NCI-H1930 (cell line): ENCODE results near the gene TES.
"Not testable (repeated sequence)": the region's sequence is repeated elsewhere in the genome, so short reads cannot be mapped to it uniquely, and the experiment has no call there.

Source experiments
- DNase-seq, 2 experiments: peaks; one replicate each; lab custom pipeline; 2025; lab: John Stamatoyannopoulos, UW

TES gene

DNA sequence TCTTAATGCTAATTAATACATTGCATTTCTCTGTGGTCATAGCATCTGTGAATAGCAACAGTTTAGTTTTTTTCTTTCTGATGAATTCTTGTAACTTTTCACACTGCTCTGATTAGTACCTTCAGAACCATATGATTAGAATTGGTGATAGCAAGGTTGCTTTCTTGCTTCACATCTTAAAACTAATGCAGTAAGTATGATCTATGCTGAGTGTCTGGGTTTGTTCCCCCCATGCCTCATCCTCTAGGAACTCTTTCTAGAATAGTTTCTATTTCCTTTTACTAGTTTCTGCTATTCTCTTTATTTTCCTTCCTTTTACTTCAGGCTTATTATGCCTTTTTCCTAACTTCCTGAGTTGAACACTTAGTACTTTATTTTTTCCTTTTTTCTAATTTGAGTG, 32.4 kb downstream of the TES start:
- no peak for DNase-seq

DNA sequence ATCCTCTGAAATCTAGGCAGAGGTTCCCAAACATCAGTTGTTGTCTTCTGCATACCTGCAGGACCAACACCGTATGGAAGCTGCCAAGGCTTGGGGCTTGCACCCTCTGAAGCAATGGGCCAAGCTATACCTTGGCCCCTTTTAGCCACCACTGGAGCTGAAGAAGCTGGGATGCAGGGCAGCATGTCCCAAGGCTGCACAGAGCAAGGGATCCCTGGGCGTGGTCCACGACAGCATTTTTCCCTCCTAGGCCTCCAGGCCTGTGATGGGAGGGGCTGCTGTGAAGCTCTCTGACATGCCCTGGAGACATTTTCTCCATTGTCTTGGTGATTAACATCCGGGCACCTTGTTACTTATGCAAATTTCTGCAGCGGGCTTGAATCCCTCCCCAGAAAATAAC, 34.5 kb downstream of the TES start:
- DNase-seq, result not testable (repeated sequence)

DNA sequence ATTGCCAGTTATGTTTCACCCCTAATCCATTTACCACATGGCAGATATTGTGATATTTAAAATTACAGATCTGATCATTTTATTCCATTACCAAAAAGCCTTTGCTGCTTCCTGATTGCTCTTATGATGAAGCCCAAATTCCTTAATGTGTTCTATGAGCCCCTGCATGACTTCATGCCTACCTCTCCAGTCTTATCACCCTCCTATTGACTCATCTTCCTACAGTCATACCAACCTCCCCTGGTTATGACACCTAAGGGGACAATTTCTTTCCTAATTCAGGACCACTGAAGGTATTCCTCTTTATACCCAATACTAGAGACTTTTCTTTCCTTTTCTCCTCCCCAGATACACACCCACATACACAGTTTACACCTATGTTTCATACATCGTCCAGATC, 36.0 kb downstream of the TES start:
- no peak for DNase-seq

DNA sequence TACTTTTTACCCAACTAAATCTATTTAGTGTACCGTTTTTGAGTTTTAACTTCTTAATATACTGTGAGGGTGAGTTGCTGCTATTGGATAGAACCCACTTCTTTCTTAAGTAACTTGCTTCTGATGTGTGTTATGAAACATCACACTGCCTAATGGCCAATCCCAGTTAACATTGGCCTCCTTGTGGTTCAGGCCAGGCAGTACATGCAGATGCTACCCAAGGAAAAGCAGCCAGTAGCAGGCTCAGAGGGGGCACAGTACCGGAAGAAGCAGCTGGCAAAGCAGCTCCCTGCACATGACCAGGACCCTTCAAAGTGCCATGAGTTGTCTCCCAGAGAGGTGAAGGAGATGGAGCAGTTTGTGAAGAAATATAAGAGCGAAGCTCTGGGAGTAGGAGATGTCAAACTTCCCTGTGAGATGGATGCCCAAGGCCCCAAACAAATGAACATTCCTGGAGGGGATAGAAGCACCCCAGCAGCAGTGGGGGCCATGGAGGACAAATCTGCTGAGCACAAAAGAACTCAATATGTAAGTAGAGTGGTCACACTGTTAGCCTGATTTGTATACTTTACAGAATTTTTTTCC, 39.7 kb downstream of the TES start:
- DNase-seq, result no peak

DNA sequence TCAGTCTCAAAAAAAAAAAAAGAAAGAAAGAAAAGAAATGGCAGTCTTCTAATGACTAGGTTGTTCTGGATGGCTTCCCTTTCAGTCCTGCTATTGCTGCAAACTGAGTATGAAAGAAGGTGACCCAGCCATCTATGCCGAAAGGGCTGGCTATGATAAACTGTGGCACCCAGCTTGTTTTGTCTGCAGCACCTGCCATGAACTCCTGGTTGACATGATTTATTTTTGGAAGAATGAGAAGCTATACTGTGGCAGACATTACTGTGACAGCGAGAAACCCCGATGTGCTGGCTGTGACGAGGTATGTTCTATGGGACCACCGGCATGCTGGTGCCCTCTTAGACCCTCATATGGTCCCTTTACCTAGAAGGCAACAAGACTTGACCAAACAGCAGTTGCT, 41.3 kb downstream of the TES start:
- no peak for DNase-seq

DNA sequence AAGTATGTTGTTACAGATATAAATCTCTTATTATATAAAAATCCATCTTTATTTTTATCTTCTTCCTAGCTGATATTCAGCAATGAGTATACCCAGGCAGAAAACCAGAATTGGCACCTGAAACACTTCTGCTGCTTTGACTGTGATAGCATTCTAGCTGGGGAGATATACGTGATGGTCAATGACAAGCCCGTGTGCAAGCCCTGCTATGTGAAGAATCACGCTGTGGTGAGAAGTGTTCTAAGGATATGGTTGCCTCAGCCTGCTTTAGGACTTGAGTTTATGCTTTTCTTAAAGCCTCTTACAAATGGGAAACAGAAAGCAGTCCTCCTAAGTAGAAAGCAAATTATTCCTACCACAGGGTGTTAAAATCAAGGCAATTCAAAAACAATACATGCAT, 41.9 kb downstream of the TES start:
- no peak for DNase-seq

DNA sequence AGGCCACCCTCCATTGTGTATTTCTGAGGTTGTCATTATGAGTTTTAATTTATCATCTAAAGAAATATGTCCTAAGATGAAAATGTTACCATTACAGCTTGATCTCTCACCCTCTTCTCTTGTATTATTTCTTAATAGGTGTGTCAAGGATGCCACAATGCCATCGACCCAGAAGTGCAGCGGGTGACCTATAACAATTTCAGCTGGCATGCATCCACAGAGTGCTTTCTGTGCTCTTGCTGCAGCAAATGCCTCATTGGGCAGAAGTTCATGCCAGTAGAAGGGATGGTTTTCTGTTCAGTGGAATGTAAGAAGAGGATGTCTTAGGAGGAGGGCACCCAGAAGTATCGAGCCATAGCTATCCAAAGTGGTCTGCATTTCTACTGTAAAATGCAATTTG, 46.8 kb downstream of the TES start:
- DNase-seq, result no peak

DNA sequence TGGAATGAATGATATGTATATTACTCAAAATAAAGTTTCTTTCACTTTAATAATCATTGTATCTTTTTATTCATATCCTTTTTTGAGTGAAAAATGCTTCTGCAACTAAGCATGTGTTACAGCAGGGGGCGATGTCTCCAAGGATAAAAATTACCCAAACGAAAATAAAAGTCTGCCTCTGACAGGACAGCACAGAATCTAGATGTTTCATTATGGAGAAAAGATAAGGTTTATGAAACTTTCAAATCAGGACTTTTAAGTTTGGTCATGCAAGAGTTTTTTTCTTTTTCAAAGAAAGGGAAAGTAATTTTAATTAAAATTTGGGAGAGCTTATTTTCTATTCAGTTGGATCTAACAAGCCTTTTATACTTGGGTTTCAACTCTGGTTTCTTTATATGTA, 48.4 kb downstream of the TES start:
- DNase-seq, result peak in 1 of 2 experiments; percentile 20

DNA sequence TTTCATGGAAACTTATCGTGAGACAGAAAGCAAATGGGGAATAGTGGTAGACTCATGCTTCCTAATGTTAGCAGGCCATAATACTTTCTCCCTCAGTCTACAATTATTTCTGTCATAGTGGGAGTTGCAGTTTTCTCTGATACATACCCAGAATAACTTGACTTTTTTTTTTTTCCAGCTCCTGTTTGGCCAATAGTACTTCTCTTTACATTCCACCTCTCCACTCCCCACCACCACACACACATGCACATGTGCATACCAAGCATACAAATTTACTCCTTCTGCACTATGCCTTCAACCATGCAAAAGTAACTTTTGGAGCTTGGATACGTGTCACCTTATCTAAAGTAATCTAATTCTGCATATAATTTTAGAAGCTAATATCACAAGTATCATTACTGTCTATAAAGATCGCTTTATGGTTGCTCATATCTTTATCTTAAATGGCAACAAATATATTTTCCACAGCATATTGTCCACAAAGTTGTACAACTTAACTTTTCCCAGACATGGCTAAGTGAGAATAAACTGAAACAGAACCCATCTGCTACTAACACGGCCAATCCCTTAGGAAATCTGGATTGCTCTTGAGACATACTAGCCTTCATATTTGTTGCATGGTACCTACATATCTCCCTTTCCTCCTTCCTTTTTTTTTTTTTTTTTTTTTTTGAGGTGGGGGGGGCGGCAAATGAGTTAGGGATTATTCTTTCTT, 49.0 kb downstream of the TES start:
- DNase-seq, result no peak

DNA sequence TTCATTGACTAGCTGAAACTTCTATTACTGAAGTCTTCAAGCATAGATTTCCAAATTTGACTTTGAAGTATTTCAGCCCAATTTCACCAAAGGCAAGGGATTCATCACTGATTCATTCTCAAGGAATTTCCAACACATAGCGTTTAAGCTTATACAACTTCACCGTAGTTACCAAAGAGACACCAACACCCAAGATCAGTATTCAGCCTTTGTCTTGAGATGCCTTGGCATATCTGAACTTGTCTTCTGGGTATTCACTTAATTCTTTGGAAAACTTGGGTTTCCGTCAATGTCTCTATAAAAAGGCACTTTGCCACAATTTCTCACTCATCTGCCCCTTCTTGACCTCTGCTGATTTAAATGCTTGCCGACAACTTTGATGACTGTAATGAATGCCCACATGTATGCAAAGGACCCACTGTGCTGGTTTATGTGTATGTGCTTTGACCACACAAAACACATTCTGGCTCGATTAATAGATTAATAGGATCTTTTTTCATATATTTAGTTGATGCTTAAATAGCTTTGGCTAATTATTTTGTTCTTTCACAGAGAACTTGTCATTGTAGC, 49.6 kb downstream of the TES start:
- no peak for DNase-seq

DNA sequence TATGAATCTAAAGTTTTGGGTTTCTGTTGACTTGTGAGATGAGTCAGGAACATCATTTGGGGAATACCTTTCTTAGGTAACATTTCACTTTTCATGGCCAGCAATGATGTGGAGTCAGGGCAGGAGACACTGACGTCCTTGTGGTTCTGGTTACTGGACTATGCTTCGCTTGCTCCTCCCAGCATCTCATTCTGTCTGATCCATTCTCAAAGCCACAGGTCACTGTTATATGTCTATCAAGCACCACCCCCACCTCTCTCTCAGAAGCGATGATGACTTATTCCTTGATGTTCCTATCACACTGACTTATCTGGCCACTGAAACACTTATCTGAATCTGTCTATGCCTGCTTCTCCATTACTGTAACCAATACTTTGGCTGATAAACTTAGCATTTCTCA, 51.6 kb downstream of the TES start:
- no peak for DNase-seq

DNA sequence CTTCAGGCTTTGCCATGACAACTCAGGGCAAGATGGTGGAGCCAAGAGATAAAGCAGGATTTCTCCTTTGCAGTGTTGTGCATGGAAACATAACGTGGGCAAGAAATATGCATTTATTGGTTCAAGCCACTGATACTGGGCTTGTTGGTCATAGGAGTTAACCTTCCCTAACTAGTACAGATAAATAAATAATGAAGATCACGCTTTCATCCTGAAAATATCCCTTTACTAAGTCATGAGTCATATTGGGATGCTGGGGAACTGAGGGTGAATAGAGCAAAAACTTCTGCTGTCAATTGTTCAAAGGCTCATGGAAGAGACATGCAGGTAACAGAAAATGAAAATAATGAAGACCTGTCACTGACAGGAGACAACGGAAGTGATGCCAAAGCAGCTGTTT, 55.5 kb downstream of the TES start:
- DNase-seq, result no peak

DNA sequence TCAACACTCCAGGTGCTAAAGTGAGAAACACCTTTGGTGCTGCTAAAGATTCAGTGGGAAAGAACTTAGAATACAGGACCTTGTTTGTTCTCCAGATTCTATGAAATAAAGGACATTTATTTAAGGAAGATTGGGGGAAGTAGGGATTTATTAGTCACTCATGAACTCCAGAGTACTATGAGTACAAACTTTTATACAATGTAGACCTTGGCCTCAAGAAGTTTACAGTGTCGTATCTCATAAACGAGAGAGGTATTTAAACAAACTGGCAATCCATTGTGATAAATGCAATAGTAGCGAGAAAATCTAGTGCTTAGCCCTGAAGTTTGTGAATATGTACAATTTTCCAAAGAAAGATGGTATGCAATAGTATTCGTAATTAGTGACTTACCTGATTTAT, 59.1 kb downstream of the TES start:
- no peak for DNase-seq

DNA sequence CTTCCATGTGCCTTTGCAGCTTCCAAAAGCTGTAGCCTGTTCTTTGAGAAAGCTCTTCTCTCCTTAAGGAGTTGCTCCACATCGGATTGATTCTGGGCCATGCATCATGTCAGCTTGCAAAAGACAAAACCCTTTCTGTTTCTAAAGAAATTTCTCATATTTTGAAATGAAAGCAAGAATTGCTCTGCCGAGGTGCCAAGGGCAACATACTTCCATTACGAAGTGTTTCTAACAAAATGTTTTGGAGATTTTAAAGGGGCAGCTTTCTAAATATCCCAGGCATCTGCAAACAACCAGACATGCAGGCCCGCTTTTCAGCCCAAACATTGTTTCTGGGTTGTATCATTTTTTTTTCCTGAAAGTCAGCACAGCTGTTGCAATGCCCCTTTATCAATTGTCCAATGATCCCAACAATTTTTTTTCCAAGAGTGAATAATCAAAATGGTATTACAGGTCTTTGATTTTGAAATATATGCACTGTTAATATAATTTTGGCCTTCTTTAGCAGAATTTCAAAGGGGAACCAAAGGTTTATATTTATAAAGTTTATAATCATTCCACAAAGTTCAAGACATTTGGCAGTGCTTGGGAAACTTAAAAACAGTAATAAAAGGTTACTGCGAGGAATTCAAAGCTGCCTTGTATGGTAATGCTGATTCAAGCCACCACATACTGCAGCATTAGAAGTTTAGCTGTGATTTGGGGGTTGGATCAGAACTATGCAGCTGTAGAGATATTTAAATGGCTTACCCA, 61.0 kb downstream of the TES start:
- DNase-seq, result no peak

DNA sequence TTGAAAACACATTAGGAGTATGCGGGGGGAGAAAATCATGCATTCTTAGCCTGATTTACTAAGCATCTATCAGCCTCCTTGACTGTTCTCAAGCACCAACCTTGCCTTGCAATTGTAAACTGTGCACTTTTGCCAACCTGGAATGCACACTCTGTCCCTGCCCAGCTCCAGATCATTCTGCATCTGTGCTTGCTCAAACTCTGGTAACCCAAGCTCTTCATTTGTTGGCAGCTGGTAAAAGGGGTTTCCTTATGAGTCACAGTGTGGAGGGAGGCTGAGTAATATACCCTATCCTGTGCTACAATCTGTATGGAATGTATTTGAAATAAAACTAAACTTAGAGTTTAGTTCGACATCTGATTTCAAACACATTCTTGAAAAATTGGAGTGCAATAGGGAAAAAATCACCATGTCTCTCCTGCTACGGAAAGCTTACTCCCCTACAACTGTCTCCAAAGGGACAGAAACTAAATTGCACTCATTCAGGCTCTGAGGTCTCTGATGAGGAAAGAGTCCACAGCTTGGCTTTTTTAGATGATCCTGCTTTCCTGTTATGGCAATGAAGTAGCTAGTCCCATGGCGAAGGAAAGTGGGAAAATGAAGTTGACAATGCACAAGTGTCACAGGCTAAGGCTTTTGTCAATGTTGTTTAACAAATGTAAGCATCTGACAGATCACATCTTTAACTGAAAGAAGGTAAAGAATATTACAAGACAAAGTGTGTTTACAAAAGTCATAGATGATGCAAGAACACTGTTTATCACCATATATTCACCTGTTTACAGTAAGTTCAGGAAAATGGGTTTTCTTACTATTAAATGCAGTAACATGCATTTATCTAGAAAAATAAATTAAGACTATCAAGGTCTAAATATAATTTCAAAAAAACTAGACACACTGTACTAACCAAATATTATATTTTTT, 61.9 kb downstream of the TES start:
- no peak for DNase-seq

DNA sequence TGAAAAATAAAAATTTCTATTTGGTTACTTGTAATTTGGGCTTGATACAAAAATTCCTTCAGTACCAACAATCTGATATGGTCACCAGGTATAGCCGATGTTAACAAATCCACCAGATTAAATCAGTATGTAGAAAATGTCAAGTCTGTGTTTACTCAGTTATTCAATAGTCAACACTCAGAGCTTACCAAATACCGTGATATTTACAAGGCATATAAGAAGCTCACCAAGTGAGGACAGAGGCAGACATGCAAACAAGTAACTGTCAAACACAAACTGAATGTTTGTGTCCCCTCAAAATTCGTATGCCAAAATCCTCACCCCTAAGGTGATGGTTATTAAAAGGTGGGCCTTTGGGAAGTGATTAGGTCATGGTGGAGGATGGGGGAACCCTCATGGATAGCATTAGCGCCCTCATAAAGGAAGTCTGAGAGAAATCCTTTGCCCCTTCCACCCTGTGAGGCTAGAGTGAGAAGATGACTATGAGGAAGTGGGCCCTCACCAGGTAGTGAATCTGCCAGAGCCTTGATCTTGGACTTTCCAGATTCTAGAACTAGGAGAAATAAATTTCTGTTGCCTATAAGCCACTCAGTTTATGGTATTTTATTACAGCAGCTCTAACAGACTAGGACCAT, 63.1 kb downstream of the TES start:
- DNase-seq, result no peak

DNA sequence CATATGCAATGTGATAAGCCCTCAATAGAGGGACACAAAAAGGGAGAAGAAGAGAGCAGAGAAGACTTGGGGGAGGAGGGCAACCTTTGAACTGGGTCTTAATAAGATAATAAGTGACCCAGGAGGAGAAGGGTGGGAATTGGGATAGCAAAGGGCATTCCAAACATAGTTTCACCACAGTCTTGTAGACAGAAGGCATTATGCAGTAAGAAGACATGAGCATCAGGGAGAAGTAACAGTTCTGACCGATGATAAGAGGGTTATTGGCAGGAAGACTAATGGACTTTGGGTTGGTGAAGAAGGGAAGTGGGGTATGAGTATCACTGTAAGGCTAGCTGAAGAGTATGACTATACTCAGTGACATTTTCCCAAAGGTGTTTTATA, 63.6 kb downstream of the TES start:
- DNase-seq, result no peak

DNA sequence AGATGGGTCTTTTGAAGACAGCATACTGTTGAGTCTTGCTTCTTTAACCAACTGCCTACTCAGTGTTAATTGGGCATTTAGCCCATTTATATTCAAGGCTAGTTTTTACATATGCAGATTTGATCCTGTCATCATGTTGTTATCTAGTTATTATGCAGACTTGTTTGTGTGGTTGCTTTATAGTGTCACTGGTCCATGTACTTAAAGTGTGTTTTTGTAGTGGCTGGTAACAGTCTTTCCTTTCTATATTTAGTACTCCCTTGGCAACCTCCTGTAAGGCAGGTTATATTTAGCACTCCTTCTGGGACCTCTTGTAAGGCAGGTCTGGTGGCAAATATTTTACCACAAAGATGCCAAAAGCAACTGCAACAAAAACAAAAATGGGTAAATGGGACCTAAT, 66.7 kb downstream of the TES start:
- no peak for DNase-seq

DNA sequence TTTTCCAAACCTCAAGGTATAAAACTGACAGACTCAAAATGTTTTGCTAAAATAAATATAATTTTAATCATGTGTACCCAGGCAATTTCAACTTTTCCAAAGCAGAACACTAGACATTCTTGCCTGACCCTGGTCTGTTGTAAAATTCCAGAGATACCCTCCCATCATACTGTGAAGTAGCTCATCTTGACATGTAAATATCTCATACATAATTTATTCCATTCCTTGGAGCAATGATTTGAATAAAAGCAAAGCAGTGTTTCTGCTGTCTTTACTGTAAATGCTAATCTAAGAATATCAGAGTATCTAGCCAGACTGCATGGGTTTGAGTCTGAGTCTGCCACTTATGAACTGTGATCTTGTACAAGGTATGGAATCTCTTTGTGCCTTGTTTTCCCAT, 68.9 kb downstream of the TES start:
- DNase-seq, result no peak

DNA sequence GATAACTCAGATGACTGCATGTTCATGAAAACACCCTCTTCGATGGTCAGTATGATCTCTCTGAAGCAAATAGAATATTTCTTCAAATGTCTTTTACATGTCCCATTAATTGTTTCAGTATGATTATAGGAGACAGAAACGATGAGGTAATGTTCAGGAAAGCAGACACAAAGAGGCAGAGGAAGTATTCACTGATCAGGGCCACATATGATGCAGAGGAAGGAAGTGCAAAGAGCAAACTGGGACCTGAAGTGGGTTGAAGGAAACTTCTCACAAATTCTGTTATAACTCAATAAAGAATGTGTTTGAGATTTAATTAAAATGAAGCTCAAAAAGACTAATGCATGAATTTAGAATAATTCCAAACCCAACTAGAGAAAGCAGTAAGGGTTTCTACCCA, 70.5 kb downstream of the TES start:
- DNase-seq, result no peak

DNA sequence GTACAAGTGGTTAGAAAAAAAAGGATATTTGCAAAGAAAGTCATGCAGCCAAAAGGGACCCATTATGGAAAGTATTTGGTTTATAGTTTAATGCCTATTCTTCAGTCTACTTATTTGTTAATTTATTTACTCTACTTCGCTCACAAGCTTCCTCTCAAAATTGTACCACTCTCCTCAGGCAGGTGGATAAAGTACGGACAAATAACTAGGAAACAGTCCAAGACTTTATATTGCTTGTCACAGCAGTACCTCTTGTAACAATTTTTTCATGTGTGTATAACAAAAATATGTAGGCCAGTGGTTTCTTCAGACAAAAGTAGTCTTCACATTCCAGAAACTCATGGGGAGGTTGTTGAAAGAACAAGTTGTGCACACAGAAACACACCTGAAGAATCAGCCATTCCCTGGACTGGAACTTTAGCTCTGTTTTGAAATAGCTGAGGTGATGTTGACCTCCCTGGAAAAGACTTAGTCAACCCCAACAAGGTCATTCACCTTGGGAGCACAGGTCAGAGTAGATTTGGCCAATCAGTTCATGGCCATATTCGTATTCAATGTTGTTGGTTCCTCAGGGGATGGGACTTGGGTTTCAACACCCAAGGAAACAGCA, 73.4 kb downstream of the TES start:
- DNase-seq, result no peak
